ENCODE data around the gene RIT2.

DNA sequence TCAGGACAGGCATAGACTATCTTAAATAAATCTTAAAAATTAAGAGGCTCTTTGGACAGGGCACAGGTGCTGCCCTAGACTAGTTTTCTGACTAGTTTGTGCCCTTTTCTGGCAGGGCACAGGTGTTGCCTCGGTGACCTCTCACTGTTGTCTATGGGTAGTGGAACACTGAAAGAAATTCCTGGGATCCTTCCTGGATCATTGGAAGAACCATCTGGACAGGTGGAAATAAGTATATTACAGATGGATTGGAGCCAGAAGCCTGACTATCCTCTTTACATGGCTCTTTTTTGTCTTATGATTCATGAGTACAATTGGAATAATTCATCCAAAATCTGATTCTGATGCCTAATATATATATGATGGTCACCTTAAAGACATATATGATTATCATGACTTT, 286.6 kb downstream of the RIT2 start:
- TF ChIP-seq, protein P1, sequence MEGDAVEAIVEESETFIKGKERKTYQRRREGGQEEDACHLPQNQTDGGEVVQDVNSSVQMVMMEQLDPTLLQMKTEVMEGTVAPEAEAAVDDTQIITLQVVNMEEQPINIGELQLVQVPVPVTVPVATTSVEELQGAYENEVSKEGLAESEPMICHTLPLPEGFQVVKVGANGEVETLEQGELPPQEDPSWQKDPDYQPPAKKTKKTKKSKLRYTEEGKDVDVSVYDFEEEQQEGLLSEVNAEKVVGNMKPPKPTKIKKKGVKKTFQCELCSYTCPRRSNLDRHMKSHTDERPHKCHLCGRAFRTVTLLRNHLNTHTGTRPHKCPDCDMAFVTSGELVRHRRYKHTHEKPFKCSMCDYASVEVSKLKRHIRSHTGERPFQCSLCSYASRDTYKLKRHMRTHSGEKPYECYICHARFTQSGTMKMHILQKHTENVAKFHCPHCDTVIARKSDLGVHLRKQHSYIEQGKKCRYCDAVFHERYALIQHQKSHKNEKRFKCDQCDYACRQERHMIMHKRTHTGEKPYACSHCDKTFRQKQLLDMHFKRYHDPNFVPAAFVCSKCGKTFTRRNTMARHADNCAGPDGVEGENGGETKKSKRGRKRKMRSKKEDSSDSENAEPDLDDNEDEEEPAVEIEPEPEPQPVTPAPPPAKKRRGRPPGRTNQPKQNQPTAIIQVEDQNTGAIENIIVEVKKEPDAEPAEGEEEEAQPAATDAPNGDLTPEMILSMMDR (IDR thresholded peaks at IDR 0.05) = no peak
- no peak for TF ChIP-seq POLR2A (IDR thresholded peaks at IDR 0.05)
